HTERT RPE-1 (cell line): ENCODE data around the gene ASPHD2.
"Not testable (repeated sequence)": the region's sequence is repeated elsewhere in the genome, so short reads cannot be mapped to it uniquely, and the experiment has no call there.

ENCODE experiments used
- in situ Hi-C: fragments of 300-500 bp; cut with MboI; formaldehyde crosslinking; loops from 4 replicates; pipeline ENCODE4 v1.14.3; 2020; ENCODE audit warnings: low sequenced_read_pairs

ASPHD2 gene

DNA sequence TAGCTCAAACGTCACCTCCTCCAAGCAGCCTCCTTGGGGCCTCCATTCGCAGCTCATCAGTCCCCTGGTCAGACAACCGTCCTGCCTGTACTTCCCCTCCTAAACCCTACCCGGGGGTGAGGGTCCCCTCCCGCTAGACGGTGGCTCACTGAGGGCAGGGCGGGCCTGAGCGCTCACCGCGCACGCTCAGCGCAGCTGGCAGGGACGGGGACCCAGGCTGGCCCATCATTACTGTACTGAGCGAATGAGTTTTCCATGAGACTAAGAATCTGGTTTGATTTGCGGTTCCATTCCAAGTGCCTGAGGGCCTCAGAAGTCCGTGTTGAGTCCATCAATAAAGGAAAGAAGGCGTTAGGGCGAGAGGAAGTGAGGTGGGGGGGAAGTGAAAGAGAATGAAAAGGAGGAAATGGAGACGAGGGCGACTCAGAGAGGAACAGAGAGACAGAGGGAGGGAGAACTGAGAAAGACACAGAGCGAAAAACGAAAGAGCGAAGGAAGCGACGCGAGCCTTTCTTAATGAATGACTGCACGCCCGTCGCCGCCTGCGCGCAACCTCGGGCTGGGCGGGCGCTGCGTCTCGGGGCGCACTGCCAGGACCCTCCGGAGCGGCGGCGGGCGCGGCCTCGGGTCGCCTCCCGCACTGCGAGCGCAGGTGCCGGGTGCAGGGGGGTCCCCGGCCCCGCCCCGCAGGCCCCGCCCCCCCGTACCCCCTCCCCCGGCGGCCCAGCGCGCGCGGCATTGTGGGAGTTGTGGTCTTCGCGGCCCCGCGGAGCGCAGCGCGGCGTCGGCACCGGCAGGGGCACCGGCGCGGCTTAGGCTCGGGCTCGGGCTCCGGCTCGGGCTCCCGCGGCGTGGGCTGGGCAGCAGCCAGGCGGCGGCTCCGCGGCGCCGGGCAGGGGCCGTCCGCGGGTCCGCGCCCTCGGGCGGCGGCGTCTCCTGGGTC is at the start of gene ASPHD2:
ASPHD2 (plus strand) TSS at position 746 of the 943 bp plus-strand sequence. CDS start 4,356 bp downstream, outside the sequence.
- in situ Hi-C loops, result no loop called here

GRCh38 chr22:26380072-26380830 is 48.8 kb upstream of the ASPHD2 start:
- in situ Hi-C loops, result no loop called here

DNA sequence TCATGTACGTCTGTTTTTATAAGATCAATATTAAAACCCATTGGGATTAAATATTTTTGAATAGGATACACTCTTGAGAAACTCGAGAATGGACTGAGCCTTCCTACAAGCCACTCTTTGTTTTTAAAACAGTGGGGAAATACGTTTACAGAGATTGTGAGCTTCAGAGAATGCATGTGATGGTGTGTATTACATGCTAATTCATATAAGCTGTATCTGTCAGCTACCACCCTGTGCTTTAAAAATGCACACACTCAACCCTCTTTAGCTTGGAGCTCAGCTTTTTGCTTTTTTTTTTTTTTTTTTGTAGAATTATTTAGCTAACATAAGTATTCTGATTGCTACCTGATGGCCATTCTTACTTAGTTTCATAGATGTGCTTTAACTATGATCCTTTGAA is 46.3 kb upstream of the ASPHD2 start:
- in situ Hi-C loops, result no loop called here

DNA sequence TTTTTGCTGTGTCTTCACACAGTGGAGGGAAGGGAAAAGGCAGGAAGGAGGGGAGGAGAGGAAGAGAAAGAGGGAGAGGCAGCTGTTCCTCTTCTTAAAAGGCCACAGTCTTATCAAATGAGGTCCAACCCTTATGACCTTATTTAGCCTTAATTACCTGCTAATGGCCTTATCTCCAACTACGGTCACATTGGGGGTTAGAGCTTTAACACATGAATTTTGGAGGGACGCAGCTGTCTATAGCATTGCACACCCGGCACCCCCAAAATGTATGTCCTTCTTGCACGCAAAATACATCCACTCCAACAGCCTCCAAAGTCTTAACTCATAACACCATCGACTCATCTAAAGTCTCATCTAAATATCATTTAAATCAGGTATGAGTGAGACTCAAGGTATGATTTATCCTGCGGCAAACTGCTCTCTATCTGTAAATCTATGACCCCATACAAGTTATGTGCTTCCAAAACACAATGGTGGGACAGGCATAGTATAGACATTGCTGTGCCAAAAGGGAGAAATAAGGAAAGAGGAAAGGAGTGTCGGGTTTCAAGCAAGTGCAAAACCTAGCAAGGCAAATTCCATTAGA is 45.0 kb upstream of the ASPHD2 start:
- in situ Hi-C loops, result no loop called here

- in situ Hi-C loops, result no loop called here
These were observed 43.9 kb upstream of the ASPHD2 start for GRCh38 chr22:26385164-26385563.

DNA sequence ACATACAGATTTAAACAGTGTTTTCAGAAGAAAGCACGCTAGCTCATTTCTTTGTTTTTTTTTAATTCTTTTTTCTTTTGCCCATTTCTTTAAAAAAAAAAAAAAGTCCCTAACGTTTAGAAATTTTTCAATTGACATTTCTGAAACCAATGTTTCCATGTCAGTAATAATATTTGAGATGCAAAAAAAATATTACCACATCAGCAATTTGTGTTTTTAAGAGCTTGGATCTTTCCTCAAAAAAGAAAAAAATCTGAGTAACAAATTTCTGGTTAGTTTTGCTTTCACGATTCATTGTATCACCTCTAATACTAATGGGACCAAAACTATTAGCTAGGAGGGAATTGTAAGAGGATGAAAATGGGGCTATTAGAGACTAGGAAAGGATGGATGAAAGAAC is 39.9 kb upstream of the ASPHD2 start:
- in situ Hi-C loops, result no loop called here

DNA sequence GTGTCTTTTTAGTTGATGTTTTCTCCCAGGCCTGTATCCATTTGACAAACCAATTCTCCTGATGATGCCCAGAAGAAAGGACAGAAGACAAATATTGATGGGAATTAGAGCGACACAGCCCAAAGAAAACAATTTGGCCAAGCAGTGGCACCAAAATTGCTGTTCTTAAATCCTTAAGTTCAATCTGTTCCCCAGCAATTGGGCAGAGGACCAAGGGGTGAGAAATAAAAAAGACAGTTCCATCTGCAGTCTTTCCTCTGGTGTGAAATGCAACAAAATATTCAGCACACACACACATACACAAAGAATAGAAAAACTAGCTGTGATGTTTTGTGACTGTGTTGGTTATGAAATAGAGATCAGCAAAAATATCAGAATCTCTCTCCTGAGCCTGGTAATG is 38.0 kb upstream of the ASPHD2 start:
- in situ Hi-C loops, result no loop called here

DNA sequence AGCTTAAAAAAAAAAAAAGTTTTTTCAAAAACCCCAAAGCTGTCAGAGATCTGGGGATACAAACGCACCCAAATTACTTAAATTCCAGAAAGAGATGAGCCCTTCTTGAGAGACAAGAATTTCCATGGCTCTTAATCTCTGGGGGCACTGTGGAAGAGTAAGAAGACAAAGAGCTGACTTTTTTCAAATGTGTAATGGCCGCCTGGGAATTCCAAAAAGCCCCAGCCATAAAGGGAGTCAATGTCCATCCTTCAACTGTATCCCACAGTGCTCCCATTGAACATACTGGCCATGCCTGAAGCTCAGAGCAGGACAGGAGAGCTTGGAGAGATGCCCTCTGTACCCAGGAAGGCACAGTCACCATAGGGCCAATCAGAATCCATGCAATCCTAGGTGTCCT is 37.4 kb upstream of the ASPHD2 start:
- in situ Hi-C loops, result no loop called here

GRCh38 chr22:26393929-26394328 is 35.1 kb upstream of the ASPHD2 start:
- in situ Hi-C loops, result no loop called here

- in situ Hi-C loops, result no loop called here
These were observed 34.3 kb upstream of the ASPHD2 start for GRCh38 chr22:26394777-26395176.

GRCh38 chr22:26395926-26396325 is 33.1 kb upstream of the ASPHD2 start:
- in situ Hi-C loops, result no loop called here

DNA sequence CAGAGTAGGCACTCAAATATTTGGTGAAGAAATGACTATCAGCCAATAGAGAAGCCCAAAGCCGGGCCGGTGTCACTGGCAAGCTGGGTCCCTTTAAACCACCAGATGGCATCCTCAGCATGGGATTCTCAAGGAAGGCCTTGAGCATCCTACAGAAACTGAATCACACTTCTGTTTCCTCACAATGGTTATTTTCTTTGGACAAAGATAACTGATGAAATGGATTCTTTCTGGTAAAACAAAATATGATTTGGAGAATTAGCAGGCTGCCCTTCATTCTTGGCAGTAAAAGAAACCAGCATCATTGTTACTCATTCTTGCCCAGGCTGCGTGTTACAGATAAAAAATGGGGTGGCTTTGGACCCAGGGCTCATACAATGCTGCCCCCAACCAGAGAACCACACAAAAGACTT is 30.3 kb upstream of the ASPHD2 start:
- in situ Hi-C loops, result no loop called here

GRCh38 chr22:26399289-26399688 is 29.8 kb upstream of the ASPHD2 start:
- in situ Hi-C loops, result no loop called here

- in situ Hi-C loops, result no loop called here
These were observed 27.3 kb upstream of the ASPHD2 start for GRCh38 chr22:26401726-26402125.

- in situ Hi-C loops, result no loop called here
These were observed 24.1 kb upstream of the ASPHD2 start for GRCh38 chr22:26404851-26405421.

DNA sequence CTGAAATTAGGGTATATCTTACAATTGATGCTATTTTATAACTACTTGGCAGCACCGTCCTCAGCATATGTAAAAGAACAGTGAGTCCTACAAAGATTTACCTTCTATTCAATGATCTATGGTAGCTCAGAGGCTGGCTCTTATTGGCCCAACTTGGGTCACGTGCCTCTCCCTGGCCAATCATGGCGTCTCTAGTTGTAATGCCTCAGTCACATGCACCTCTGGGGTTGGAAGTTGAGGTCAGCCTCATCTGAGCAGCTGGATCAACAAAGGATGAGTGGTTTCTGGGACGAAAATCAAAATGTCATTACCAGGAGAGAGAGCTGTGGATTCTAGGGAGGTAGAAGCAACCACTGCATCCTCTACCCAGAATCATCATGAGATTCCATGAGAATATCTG is 22.9 kb upstream of the ASPHD2 start:
- in situ Hi-C loops, result no loop called here

- in situ Hi-C loops, result not testable (repeated sequence)
These were observed 20.4 kb upstream of the ASPHD2 start for GRCh38 chr22:26408562-26409220.

- in situ Hi-C loops, result no loop called here
These were observed 19.2 kb upstream of the ASPHD2 start for GRCh38 chr22:26409719-26410335.

DNA sequence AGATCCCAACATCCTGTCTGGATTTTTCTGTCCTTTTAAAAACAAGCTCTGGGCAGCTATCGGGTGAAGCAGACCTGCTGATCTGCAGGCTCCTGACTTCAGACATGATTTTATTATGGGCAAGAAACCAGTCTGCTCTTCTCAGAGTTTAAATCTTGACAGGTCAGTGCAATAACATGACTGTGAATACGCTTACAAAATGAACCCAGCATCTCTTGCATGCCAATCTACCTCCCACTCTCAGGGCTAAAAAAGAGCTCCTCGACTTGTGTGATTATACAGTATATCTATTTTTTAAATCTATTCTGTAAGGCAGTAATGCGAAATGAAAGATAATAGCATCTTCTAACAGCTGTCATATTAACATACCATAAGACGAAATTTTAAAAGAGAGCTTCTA is 18.7 kb upstream of the ASPHD2 start:
- in situ Hi-C loops, result no loop called here

DNA sequence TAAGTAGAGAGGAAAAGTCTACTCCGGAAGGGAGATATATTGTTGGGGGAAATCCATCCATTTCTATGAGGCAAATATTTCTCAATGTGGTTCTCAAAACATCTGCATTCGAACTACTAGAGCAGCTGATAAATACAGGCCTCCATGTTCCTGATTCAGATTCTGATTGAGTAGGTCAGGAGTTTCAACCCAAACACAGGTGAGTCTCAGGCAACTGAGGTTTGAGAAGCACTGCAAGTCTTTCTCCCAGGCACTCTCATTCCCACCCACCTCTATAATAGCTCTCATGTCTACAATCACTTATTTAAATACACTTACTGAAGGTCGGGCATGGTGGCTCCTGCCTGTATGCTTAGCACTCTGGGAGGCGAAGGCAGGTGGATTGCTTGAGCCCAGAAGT is 14.7 kb upstream of the ASPHD2 start:
- in situ Hi-C loops, result no loop called here
